Measurements from ENCODE around the gene ZNF529.

ZNF529 gene

DNA sequence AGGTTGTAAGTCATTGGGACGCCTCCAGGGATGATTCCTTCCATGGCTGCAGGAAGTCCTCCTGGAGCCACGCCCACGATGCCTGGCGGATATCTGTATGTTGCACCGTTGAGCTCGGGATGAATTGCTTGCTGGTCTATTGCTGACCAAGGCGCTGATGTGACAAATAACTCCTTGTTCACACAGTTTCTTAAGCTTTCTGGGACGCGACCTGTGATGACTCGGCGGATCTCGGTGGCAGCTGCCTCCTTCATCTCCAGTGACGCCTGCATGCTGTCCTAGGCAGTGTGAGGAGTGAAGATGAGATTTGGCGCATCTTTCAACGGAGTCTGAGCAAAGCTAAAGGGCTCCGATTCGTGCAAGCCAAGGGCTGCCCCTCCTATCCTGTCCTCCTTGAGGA is 76.1 kb downstream of the ZNF529 start:
- H3K4me3 ChIP-seq (ENCODE audit: low read depth in 1 of 2, low read length in 2 of 2): no peak overlapping the region
- H3K9ac ChIP-seq (ENCODE audit: low read length): no peak overlapping the region
- no peak overlapping the region for H3K27ac ChIP-seq (ENCODE audit: low read depth, low read length)
- no peaks in the 10 kb centered on the region for H3K4me1 ChIP-seq (ENCODE audit: insufficient read depth, low read length)
- peaks cover 6% of the 10 kb centered on the region for H3K9me3 ChIP-seq (ENCODE audit: low read length)
- H3K36me3 ChIP-seq (ENCODE audit: insufficient read depth, low read length): no peaks in the 10 kb centered on the region
- no peaks in the 10 kb centered on the region for H3K27me3 ChIP-seq (ENCODE audit: control insufficient read depth in 1 of 2, insufficient read depth in 2 of 2, low read length in 2 of 2)
